SKM-1 treated with dmso at 0.1 percent for 144 hours (cell line): ENCODE results near the gene DLG4.

Source experiments
- DNase-seq: peaks from one replicate; lab custom pipeline; 2025; ENCODE audit not compliant: unreplicated experiment; lab: John Stamatoyannopoulos, UW

DLG4 gene

DNA sequence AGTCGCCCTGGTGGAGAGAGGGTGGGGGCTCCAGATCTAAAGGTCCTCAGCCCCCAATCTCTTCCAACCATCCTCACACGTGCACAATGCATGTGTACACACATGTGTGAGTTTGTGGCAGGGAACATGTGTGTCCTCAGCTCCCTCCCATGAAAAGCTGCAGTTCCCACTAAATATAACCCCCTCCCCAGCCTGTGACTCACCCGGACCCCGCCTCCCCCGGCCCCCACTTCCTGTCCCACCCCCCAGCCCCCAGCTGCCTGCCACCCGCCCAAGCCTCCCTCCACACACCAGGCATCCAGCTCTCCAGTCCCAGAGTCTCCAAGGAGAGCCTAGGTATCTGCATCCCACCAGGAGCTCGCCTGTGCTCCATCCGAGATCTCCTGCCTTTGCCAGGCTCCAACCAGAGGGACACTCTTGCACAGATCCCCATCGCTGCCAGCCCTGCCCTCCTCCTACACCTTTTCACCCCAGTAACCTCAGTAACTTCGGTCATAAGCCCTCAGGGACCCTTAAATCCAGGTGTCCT, 3.9 kb downstream of the DLG4 start:
- no peak for DNase-seq

DNA sequence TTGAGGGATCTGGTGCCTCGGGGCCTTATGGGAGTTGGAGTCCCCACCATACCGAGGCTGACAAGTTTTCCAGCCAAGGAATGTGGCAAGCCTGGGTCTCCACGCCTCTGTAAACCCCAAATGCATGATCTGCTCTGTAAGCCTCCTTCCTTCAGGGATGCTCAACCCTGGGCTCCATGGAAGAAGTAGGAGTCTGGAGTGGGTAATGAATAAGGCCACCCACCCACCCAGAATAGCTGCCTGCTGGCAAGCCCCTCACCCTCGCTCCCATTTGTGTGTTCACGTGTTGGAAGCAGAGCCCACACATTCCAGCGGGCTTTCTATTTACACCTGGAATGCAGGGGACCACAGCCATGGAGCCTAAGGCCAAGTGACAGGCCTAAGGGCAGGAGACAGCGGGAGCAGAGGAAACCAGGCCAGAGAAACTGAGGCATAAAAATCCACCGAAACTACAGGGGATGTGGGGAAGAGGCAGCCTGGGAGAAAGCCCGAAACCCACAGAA, 4.4 kb downstream of the DLG4 start:
- no peak for DNase-seq

GRCh38 chr17:7214300-7215135, 5.1 kb downstream of the DLG4 start:
- DNase-seq, result peak; percentile 77

- peak; percentile 71 for DNase-seq
Observed at GRCh38 chr17:7213895-7214299, 5.7 kb downstream of the DLG4 start.

GRCh38 chr17:7211491-7212273, 8.0 kb downstream of the DLG4 start:
- DNase-seq, result no peak

GRCh38 chr17:7208754-7209460, 10.7 kb downstream of the DLG4 start:
- no peak for DNase-seq

GRCh38 chr17:7208027-7208571, 11.5 kb downstream of the DLG4 start:
- DNase-seq, result no peak

GRCh38 chr17:7207120-7208001, 12.3 kb downstream of the DLG4 start:
- DNase-seq, result no peak

- DNase-seq, result no peak
Observed at GRCh38 chr17:7205561-7205960, 14.1 kb downstream of the DLG4 start.

DNA sequence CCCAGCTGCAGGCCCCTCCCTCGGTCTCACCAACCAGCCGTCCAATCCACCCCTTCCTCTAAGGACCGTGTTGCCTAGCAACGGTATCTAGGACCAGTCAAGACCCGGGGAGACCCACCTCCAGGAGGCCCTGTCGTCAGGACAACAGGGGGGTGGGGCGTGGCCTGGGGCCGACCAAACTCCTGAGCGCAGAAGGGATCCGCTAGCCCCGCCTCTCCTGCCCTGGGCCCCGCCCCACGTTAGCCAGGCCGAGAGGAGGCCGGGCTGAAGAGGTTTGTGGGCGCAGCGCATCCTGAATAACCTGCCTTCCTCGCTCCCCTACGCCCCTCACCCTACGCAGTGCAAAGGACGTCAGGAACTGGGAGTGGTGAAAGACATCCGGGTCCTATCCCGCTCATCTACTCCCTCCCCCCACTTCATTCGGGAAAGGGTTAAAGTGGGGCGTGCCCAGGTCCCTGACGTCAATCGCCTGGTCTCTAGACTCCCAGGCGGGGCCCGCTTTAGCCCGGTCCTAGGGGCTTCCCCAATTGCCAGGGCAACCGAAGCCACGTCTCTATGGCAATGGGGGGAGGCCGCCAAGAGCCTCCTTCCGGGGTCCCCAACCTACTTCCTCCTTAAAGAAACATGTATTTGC, 14.7 kb downstream of the DLG4 start:
- no peak for DNase-seq

DNA sequence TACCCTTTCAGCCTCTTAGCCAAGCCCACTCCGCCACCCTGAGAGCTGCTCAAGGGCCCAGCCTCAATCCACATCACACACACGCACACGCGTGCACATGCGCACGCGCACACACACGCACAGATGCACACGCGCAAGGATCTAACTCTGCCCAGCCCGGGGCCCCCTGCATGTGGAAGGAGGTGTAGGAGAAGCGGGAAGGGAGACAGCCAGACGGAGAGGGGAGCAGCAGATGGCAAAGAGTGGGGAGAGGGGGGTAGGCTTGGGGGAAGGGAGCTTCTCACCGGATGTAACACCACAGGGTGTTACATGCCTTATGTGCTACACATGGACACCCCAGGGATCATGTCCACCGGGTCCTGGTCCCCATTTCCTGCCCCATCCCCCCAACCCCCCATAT, 15.3 kb downstream of the DLG4 start:
- DNase-seq, result no peak

- no peak for DNase-seq
Observed at GRCh38 chr17:7203391-7203790, 16.2 kb downstream of the DLG4 start.

GRCh38 chr17:7196651-7197401, 22.8 kb downstream of the DLG4 start:
- DNase-seq, result no peak

DNA sequence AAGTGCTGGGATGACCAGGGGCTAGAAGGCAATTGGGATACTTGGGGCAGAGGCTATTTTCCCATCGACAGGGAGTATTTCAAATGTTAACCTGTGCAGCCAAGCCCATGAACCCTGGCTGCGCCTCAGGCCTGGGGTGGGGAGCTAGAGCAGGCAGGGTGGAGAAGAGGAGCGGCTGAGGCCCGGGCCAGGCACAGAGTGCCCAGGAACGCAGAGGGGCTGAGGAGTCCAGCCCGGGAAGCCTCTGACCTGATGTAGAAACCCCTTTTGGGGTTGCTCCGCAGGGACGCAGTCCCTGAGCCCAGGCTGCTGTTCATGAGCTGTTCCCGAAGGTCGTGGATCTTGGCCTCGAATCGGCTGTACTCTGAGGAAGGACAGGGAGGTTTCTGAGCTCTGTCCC, 23.7 kb downstream of the DLG4 start:
- DNase-seq, result no peak

GRCh38 chr17:7192271-7192937, 27.2 kb downstream of the DLG4 start:
- DNase-seq, result no peak

DNA sequence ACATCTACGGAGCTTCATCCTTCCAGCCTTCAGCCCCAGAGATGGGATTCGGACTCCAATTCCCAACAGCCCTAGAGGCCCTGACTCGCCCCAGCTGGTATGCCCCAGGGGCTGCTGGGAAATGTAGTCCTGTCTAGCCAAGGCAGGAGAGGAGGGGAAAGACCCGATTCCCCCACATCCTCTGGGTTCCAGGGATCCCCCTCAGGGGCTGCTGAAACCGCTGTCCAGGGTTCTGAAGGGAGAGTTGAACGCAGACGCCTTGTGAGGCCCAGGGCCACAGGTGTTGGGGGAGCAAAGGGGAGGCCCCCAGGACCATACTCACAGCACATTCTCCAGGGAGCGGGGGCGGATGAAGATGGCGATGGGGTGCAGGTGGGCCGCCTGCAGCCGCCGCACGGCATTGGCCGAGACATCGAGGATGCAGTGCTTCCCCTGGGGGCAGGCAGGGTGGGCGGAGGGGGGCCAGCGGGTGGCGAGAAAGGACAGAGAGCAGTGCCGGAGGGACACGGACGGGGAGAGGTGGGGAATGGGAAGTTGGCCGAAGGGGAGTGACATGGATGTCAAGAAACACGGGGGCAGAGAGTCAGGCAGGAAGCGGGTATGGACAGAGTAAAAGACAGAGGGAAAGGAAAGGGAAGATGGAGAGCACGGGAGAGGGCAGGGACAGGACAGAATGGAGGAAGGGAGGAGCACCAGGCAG, 27.9 kb downstream of the DLG4 start:
- DNase-seq, result no peak

GRCh38 chr17:7191069-7191468, 28.6 kb downstream of the DLG4 start:
- DNase-seq, result no peak
